Natural killer cell (primary cell): ENCODE results near the gene FANCB. TPM values are rescaled to one million over a fixed set of nuclear protein-coding genes. Genes with fewer than 3 reads are reported as not detected.
A peak's percentile ranks its signal among the peaks of the same experiment; 100 is the strongest.

Experiments used
- ATAC-seq, 3 donors: fragments of 150-1000 bp in 2 of 3; fragments of 200-7000 bp in 1 of 3; cut with Tn5 transposase; 1 replicate in 1 of 3; 2 replicates in 2 of 3; pipeline ENCODE4 v1.10.0; 2021; ENCODE audit warnings: mild to moderate bottlenecking in 2 of 3, moderate library complexity in 2 of 3
- DNase-seq, 2 donors: peaks; one replicate each; pipeline versions ENCODE4 v3.0.0 to v3.0.0-alpha.2; 2013 to 2021; ENCODE audit warnings: mixed read lengths in 1 of 2
- H3K27ac ChIP-seq: one replicate; pipeline ENCODE4 v1.5.1; 2013; ENCODE audit warnings: mild to moderate bottlenecking, low read length
- H3K27me3 ChIP-seq: one replicate; pipeline ENCODE4 v1.6.1; 2013; ENCODE audit warnings: low read length; ENCODE audit not compliant: control insufficient read depth, insufficient read depth
- H3K36me3 ChIP-seq: one replicate; pipeline ENCODE4 v1.6.1; 2013; ENCODE audit warnings: low read length; ENCODE audit not compliant: control insufficient read depth, insufficient read depth
- H3K4me1 ChIP-seq: one replicate; pipeline ENCODE4 v1.6.1; 2013; ENCODE audit warnings: low read length; ENCODE audit not compliant: control insufficient read depth, insufficient read depth
- H3K4me3 ChIP-seq: one replicate; pipeline ENCODE4 v1.5.1; 2013; ENCODE audit warnings: low read length
- H3K9me3 ChIP-seq: one replicate; pipeline ENCODE4 v1.6.1; 2013; ENCODE audit warnings: low read length; ENCODE audit not compliant: control insufficient read depth, insufficient read depth
- H3K27ac Mint-ChIP-seq, 2 donors: one replicate each; pipeline ENCODE4 v1.8.0; 2022; ENCODE audit warnings: mild to moderate bottlenecking in 2 of 2, mixed read lengths in 2 of 2, moderate library complexity in 1 of 2
- H3K27me3 Mint-ChIP-seq, 2 donors: one replicate each; pipeline ENCODE4 v1.8.0; 2022; ENCODE audit warnings: low read depth in 2 of 2, mixed read lengths in 2 of 2
- H3K36me3 Mint-ChIP-seq: one replicate; pipeline ENCODE4 v1.8.0; 2022; ENCODE audit warnings: mixed read lengths
- H3K4me1 Mint-ChIP-seq, 2 donors: one replicate each; pipeline ENCODE4 v1.8.0; 2022; ENCODE audit warnings: mixed read lengths in 2 of 2
- H3K4me3 Mint-ChIP-seq: one replicate; pipeline ENCODE4 v1.8.0; 2022; ENCODE audit warnings: mild to moderate bottlenecking, moderate library complexity, mixed read lengths
- H3K9me3 Mint-ChIP-seq, 2 donors: one replicate each; pipeline ENCODE4 v1.8.0; 2022; ENCODE audit warnings: mixed read lengths in 2 of 2
- WGBS: methylation state at CpG from one replicate; pipeline ENCODE4 v1.1.7; 2013; ENCODE audit warnings: missing lambda C conversion rate; ENCODE audit not compliant: insufficient coverage; 5-methylcytosine and 5-hydroxymethylcytosine counted together
- intact Hi-C: fragments of 100-400 bp; cut with micrococcal nuclease; formaldehyde crosslinking; loops from one replicate; pipeline ENCODE4 v1.14.2; 2022
- total RNA-seq, 4 donors: library from RNA; stranded (reverse); fragments of 120-200 nt in 1 of 4; gene quantifications; one replicate each; pipeline versions ENCODE4 v1.2.3 to v1.2.4, GENCODE V29; 2013 to 2022
- TF ChIP-seq, protein P1 (sequence below): fragments of 200-600 bp; IDR thresholded peaks from one replicate; pipeline ENCODE4 v1.8.0; 2022; ENCODE audit warnings: antibody characterized with exemption

The FANCB gene
- total RNA-seq, 3 donors from 2014 or later (not counting 1 experiment from before 2014, with no cell fraction given): 6.0 to 9.3 (median 7.8) TPM

DNA sequence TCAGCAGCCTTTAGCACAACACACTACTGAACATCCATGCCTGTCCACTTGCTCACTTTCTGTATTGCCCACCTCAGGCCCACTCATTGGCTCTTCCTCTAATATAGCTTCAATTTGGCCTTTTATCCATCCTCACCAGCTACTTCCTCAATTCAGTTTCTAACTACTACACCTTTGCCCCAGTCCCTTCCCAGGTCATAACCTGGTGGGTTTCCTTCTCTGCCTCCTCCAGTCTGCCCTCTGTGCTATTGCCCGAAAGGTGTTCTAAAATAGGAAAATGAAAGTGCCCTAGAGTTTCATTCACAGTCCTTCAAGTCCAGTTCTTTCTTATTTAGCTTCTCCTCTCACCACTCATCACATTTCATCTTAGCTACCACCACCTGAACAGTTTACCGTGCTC, 23.4 kb upstream of the FANCB start:
- DNase-seq (no peak), ATAC-seq (no peak)
- Mint-ChIP-seq H3K27me3 (no peaks in the 10 kb centered on the region), H3K4me1 (peaks cover 0 to 6% of the 10 kb centered on the region in 2 donors), H3K36me3 (no peaks in the 10 kb centered on the region), H3K9me3 (no peaks in the 10 kb centered on the region), H3K4me3 (no peak overlapping the region), H3K27ac (peak overlapping the region in 1 of 2 donors; percentile 23)
- no peaks in the 10 kb centered on the region for H3K4me1 ChIP-seq
- no peak overlapping the region for H3K4me3 ChIP-seq
- no peaks in the 10 kb centered on the region for H3K27me3 ChIP-seq
- intact Hi-C loops: no loop called here
- no peak overlapping the region for H3K27ac ChIP-seq
- H3K9me3 ChIP-seq: no peaks in the 10 kb centered on the region
- no peaks in the 10 kb centered on the region for H3K36me3 ChIP-seq
- TF ChIP-seq, protein P1, sequence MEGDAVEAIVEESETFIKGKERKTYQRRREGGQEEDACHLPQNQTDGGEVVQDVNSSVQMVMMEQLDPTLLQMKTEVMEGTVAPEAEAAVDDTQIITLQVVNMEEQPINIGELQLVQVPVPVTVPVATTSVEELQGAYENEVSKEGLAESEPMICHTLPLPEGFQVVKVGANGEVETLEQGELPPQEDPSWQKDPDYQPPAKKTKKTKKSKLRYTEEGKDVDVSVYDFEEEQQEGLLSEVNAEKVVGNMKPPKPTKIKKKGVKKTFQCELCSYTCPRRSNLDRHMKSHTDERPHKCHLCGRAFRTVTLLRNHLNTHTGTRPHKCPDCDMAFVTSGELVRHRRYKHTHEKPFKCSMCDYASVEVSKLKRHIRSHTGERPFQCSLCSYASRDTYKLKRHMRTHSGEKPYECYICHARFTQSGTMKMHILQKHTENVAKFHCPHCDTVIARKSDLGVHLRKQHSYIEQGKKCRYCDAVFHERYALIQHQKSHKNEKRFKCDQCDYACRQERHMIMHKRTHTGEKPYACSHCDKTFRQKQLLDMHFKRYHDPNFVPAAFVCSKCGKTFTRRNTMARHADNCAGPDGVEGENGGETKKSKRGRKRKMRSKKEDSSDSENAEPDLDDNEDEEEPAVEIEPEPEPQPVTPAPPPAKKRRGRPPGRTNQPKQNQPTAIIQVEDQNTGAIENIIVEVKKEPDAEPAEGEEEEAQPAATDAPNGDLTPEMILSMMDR: no peak
- 87% methylated on average over 1 of the region's 2 CpGs for WGBS

DNA sequence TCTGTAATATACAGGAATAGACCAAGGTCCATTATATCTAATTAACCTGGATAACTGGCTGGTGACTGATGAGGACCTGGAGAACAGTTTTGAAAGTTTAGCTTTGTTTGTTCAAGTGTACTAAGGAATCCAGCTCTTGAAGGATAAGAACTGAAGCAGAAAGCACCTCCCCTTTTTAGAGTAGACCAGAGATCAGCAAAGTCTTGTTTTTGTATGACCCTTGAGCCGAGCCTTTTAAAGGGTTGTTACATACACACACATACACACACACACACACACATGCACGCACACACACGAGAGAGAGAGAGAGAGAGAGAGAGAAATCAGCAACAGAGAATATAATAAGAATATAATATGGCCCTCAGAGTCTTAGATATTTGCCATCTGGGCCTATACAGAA, 13.4 kb upstream of the FANCB start:
- H3K4me3 ChIP-seq: no peak overlapping the region
- TF ChIP-seq, protein P1: no peak
- ATAC-seq (no peak), DNase-seq (no peak)
- H3K9me3 ChIP-seq: no peaks in the 10 kb centered on the region
- no peaks in the 10 kb centered on the region for H3K27me3 Mint-ChIP-seq
- intact Hi-C loops: no loop called here
- no peaks in the 10 kb centered on the region for H3K4me1 Mint-ChIP-seq
- H3K36me3 ChIP-seq: no peaks in the 10 kb centered on the region
- no CpG with 5 or more reads among the region's 3 CpGs for WGBS
- H3K9me3 Mint-ChIP-seq: no peaks in the 10 kb centered on the region
- H3K4me1 ChIP-seq: no peaks in the 10 kb centered on the region
- no peak overlapping the region for H3K27ac Mint-ChIP-seq
- no peak overlapping the region for H3K27ac ChIP-seq
- no peaks in the 10 kb centered on the region for H3K36me3 Mint-ChIP-seq
- H3K27me3 ChIP-seq: no peaks in the 10 kb centered on the region
- no peak overlapping the region for H3K4me3 Mint-ChIP-seq

DNA sequence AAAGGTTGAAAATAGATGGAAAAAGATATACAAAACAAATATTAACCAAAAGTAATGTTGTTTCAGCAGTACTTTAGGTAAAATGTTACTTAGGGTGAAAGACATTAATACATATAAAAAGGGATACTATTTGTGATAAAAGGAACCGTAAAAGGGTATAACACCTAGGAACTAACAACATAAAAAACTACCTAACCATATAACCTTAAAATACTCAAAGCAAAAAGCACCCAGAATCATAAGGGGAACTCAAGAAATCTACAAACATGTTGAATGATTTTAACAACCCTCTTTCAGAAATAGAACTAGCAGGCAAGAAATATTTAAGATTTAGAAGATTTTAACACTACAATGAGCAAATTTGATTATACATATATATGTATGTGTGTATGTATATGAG, 11.8 kb upstream of the FANCB start:
- WGBS: no CpG with 5 or more reads among the region's 1 CpG
- TF ChIP-seq, protein P1: no peak
- intact Hi-C loops: no loop called here

DNA sequence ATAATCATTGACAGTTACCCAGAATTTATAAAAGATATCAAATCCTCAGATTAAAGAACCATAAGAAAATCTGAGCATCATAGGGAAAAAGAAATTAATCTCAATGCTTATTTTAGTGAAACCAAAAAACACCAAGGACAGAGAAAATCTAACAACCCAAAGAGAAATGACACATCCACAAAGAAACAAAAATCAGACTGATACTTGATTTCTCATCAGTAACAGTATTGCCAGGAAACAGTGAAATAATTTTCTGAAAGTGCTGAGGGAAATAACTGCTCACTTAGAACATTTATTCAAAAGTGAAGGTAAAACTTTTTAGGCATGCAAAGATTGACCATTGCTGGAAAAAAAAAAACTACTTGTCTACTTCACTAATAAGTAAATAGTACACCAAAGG, 11.0 kb upstream of the FANCB start:
- no peak for ATAC-seq

More for the DNA sequence above, 11.8 kb upstream of the FANCB start:
- no peak overlapping the region for H3K4me3 ChIP-seq
- DNase-seq: no peak
- no peak overlapping the region for H3K27ac ChIP-seq
- no peak overlapping the region for H3K27ac Mint-ChIP-seq
- no peaks in the 10 kb centered on the region for H3K9me3 ChIP-seq
- H3K27me3 Mint-ChIP-seq: no peaks in the 10 kb centered on the region
- H3K36me3 Mint-ChIP-seq: no peaks in the 10 kb centered on the region
- H3K36me3 ChIP-seq: no peaks in the 10 kb centered on the region
- no peaks in the 10 kb centered on the region for H3K4me1 ChIP-seq
- H3K27me3 ChIP-seq: no peaks in the 10 kb centered on the region
- H3K4me1 Mint-ChIP-seq: peaks cover 0 to 5% of the 10 kb centered on the region in 2 donors
- ATAC-seq: no peak
- no peaks in the 10 kb centered on the region for H3K9me3 Mint-ChIP-seq
- no peak overlapping the region for H3K4me3 Mint-ChIP-seq

More for the DNA sequence above, 11.0 kb upstream of the FANCB start:
- Histone ChIP-seq H3K27me3 (no peaks in the 10 kb centered on the region), H3K9me3 (no peaks in the 10 kb centered on the region), H3K4me3 (no peak overlapping the region), H3K4me1 (no peaks in the 10 kb centered on the region), H3K27ac (no peak overlapping the region), H3K36me3 (no peaks in the 10 kb centered on the region)
- TF ChIP-seq, protein P1: no peak
- Mint-ChIP-seq H3K4me1 (peaks cover 0 to 5% of the 10 kb centered on the region in 2 donors), H3K9me3 (no peaks in the 10 kb centered on the region), H3K27me3 (no peaks in the 10 kb centered on the region), H3K36me3 (no peaks in the 10 kb centered on the region), H3K4me3 (no peak overlapping the region), H3K27ac (no peak overlapping the region)
- no peak for DNase-seq
- intact Hi-C loops: no loop called here
